ENCODE data around the gene CFAP92.
"Not testable (repeated sequence)": the region's sequence is repeated elsewhere in the genome, so short reads cannot be mapped to it uniquely, and the experiment has no call there.

Gene CFAP92

DNA sequence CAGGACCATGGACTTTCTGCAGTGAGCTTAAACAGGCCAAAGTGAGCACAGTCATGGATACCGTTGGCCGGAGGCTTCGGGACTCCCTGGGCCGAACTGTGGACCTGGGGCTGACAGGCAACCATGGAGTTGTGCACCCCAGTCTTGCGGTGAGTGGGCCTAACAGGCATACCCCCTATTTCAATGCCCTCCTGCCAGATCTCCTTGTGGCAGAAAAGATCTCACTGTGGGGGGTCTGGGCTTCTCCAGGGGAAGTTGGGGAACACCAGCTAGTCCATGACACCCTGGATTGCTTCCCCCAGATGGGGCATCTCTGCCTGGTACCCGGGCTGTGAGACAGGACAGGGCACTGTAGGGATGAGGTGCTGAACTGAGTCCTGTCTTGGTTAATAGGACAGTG lies 84.9 kb downstream of the CFAP92 start:
- DNase-seq (ENCODE audit: insufficient read length, low spot score): no peak
- no peak for TF ChIP-seq POLR2A (IDR thresholded peaks at IDR 0.05; ENCODE audit: low read depth, low read length)
- FAIRE-seq: no peak

- TF ChIP-seq POLR2A (IDR thresholded peaks at IDR 0.05; ENCODE audit: low read depth, low read length): no peak
- FAIRE-seq (no peak), DNase-seq (ENCODE audit: insufficient read length, low spot score) (no peak)
Observed at GRCh38 chr3:128907706-128908445, 86.0 kb downstream of the CFAP92 start.

DNA sequence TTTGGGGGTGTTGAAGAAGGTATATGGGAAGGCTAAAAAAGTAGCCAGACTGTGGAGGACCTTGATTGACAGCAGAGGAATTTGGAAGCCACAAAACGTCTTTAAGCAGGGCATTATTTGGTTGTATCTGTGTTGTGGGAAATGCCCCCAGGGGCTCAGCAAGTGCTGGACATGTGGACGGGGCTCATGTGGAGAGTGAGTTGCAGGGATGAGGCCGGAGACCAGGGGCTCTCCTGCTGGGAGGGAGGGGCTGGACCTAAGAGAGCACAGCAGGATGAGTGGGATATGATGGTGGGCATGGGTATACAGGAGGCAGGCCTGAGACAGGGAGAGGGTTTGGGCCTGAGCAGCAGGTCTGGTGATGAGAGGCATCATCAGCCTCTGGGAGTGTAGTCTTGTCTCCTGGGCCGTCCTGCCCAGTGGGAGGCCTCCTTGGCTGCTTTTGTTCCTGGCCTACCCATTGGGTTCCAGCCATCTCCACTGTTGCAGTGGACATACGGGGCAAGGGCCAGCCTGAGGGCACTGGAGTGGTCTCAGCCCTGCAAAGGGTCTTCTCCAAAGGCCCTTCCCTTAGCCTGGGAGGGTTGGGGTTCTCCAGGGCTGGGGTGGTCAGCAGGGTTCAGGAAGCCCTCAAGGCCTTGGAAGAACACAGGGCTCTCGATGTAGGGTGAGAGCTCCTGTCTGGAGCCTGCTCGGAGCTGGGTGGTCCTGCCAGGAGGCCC lies 86.9 kb downstream of the CFAP92 start:
- FAIRE-seq (no peak), DNase-seq (ENCODE audit: insufficient read length, low spot score) (no peak)
- TF ChIP-seq POLR2A (IDR thresholded peaks at IDR 0.05; ENCODE audit: low read depth, low read length): no peak

DNA sequence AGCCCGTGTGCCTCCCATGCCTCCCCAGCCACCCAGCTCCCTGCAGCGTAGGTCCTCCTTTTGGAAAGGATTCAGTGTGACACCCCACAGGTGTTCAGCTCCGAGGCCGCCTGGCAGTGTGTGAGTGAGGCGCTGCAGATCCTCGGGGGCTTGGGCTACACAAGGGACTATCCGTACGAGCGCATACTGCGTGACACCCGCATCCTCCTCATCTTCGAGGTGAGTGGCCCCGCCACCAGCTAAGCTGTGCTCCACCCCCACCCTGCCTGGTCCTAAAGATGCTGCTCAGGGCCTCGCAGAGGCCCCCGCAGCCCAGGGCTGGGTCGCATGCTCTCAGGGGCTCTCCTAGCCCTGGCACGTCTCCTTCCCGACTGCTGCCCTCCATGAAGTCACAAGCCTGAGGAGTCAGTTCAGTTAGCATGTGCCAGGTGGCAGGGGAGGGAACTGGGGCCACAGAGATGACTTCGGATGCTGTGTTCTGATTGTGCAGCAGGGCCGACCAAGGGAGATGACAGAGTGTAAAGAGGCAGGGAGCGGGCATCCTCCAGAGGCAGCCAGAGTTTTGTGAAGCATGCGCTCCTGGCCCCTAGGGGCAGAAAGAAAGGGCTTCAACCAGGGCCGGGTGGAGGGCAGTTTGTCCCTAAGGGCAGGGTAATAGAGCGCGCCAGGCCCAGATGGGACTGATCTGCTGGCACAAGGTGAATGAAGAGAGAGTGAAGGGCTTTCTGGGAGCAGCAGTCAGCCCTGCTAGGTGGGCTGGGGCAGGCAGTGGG lies 87.7 kb downstream of the CFAP92 start:
- TF ChIP-seq POLR2A (IDR thresholded peaks at IDR 0.05; ENCODE audit: low read depth, low read length): no peak
- FAIRE-seq: no peak
- no peak for DNase-seq (ENCODE audit: insufficient read length, low spot score)

DNA sequence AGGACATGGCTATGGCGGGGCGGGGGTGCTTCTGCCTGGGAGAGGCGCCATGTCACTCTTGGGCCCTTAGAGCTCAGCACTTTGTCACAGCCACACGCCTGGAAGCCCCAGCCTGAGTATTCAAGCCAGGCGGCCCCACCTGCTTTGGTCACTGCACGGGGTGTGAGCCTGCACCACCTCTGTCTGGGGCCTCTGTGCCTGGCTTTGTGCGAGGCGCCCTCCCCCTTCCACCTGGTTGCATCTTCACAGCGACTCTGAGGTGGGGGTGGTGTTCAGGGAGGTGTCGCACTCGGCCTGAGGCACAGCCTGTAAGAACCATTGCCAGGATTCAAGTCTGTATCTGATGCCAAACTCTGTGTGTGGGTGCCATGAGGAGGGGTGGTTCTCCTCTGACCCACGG lies 90.4 kb downstream of the CFAP92 start:
- no peak for TF ChIP-seq POLR2A (IDR thresholded peaks at IDR 0.05; ENCODE audit: low read depth, low read length)
- FAIRE-seq (no peak), DNase-seq (ENCODE audit: insufficient read length, low spot score) (no peak)

DNA sequence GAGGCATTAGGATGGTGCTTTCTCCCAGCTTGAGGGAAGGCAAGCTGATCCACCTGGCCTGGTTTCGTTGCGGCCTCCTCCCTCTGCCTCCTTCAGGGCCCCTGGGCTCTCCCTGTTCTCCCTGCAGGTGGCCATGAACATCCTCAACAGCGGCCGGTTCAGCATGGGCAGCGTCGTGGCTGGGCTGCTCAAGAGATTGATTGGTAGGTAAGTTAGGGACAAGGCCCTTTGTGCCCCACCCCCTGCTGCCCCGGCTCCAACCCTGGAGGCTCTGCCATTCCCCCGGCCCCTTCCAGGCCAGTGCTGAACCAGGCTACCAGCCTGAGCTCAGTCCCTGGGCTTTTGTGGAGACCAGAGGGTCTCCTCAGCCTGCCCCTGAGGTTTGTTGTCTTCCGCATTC lies 91.5 kb downstream of the CFAP92 start:
- no peak for TF ChIP-seq POLR2A (IDR thresholded peaks at IDR 0.05; ENCODE audit: low read depth, low read length)
- DNase-seq (ENCODE audit: insufficient read length, low spot score) (no peak), FAIRE-seq (no peak)

GRCh38 chr3:128895843-128896697 lies 97.8 kb downstream of the CFAP92 start:
- DNase-seq (ENCODE audit: insufficient read length, low spot score) (no peak), FAIRE-seq (no peak)
- TF ChIP-seq POLR2A (IDR thresholded peaks at IDR 0.05; ENCODE audit: low read depth, low read length): no peak

GRCh38 chr3:128889139-128889894 lies 104.6 kb downstream of the CFAP92 start:
- no peak for TF ChIP-seq POLR2A (IDR thresholded peaks at IDR 0.05; ENCODE audit: low read depth, low read length)
- no peak for DNase-seq (ENCODE audit: insufficient read length, low spot score)
- no peak for FAIRE-seq

- DNase-seq (ENCODE audit: insufficient read length, low spot score) (no peak), FAIRE-seq (no peak)
- no peak for TF ChIP-seq POLR2A (IDR thresholded peaks at IDR 0.05; ENCODE audit: low read depth, low read length)
Observed at GRCh38 chr3:128884992-128885391, 108.9 kb downstream of the CFAP92 start.

DNA sequence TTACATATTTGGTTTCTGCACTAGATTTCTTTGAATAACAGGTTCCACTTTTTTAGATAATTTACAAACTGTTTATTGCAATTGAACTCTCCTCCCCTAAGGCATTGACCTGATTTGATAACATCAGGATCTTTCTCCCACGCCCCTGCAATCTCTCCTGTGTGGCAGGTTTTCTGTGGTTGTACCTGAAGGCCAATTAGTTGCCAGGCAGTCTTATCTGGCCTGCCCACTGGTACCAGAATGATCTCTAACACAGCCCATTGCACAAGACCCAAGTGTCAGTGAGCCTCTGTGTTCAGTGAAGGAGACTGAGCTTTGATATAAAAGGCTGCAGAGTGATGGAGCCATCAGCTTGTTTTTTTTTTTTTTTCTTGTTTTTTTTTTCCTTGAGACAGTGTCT lies 111.2 kb downstream of the CFAP92 start:
- DNase-seq (ENCODE audit: insufficient read length, low spot score) (no peak), FAIRE-seq (no peak)
- no peak for TF ChIP-seq POLR2A (IDR thresholded peaks at IDR 0.05; ENCODE audit: low read depth, low read length)

DNA sequence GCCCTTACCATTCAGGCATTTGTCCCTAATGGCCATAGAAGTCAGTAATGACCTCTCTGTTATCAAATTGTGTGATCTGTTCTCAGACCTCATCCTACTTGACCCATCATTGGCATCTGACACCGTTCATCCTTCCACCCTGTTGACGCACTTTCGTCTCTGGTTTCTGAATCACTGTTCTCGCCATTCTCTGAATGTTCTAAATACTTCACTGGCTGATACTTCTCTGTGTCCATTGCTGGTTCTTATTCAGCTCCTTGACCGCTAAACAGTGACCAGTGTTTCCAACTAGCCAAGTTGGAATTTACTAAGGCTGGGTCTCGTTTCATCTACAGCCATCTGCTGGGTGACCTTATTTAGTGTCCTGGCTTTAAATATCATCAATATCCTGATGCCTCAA lies 112.3 kb downstream of the CFAP92 start:
- no peak for TF ChIP-seq POLR2A (IDR thresholded peaks at IDR 0.05; ENCODE audit: low read depth, low read length)
- no peak for FAIRE-seq
- no peak for DNase-seq (ENCODE audit: insufficient read length, low spot score)

DNA sequence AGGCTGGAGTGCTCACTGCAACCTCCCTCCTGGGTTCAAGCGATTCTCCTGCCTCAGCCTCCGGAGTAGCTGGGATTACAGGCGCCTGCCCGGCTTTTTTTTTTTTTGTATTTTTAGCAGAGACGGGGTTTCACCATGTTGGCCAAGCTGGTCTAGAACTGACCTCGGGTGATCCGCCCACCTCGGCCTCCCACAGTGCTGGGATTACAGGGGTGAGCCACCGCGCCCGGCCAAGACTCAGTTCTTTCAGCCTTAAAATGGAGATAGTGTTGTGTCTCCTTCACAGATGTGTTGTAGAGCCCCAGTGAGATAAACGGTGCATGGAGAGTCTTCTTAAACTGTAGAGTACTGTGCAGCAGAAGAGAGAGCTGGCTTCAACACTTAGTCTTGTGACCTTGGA lies 113.4 kb downstream of the CFAP92 start:
- not testable (repeated sequence) for FAIRE-seq; DNase-seq (ENCODE audit: insufficient read length, low spot score)

- no peak for FAIRE-seq
- no peak for TF ChIP-seq POLR2A (IDR thresholded peaks at IDR 0.05; ENCODE audit: low read depth, low read length)
- DNase-seq (ENCODE audit: insufficient read length, low spot score): peak; percentile 17
Observed at GRCh38 chr3:128879991-128880390, 113.9 kb downstream of the CFAP92 start.
